Tibial nerve (tissue), 4 donors: ENCODE data around the gene SCRN1.

Source experiments
- CTCF ChIP-seq, 5 experiments: fragments of 200-600 bp in 3 of 5; fragments of 450-650 bp in 2 of 5; sonication (generic) in 3 of 5; IDR thresholded peaks; one replicate each; pipeline ENCODE4 v1.5.1; 2016 to 2019; ENCODE audit warnings: antibody characterized with exemption in 5 of 5, mild to moderate bottlenecking in 3 of 5, moderate library complexity in 2 of 5
- EP300 ChIP-seq, 2 donors: sonication (generic); formaldehyde crosslinking; IDR thresholded peaks; one replicate each; pipeline ENCODE4 v1.6.1; 2017; ENCODE audit warnings: antibody characterized with exemption in 2 of 2, mild to moderate bottlenecking in 1 of 2
- POLR2A ChIP-seq, 2 donors: fragments of 450-650 bp; IDR thresholded peaks; one replicate each; pipeline ENCODE4 v1.6.1; 2017; ENCODE audit warnings: antibody characterized with exemption in 2 of 2, mild to moderate bottlenecking in 2 of 2, moderate library complexity in 2 of 2

GRCh38 chr7:30022991-30023390 lies 33.4 kb upstream of the SCRN1 start:
- TF ChIP-seq CTCF (IDR thresholded peaks at IDR 0.05) (no peak), POLR2A (IDR thresholded peaks at IDR 0.05) (no peak), EP300 (IDR thresholded peaks at IDR 0.05) (no peak)
